ENCODE measurements around the gene ART5. TPM values are rescaled to one million over a fixed set of nuclear protein-coding genes. Genes with fewer than 3 reads are reported as not detected.

The ART5 gene
- total and polyA plus RNA-seq, 2 donors (not counting 1 experiment from before 2014, with no cell fraction given): 0.50 TPM; not detected in 1

- no peak overlapping the region for H3K4me3 ChIP-seq (replicated peaks in 1 of 4; ENCODE audit: control extremely low read depth in 1 of 4, insufficient read depth in 1 of 4, low read depth in 3 of 4, low read length in 4 of 4)
- H4K20me1 ChIP-seq (ENCODE audit: control insufficient read depth, extremely low read depth, insufficient read depth, low read length): no peaks in the 10 kb centered on the region
- H3K4me1 ChIP-seq (ENCODE audit: control insufficient read depth, extremely low read depth, insufficient read depth, low read length): no peaks in the 10 kb centered on the region
- no peak overlapping the region for H2AFZ ChIP-seq (ENCODE audit: low read length)
- no peak for DNase-seq (ENCODE audit: low read depth in 2 of 2)
- no peaks in the 10 kb centered on the region for H3K36me3 ChIP-seq (ENCODE audit: control insufficient read depth, insufficient read depth, low read length)
- no peaks in the 10 kb centered on the region for H3K9me3 ChIP-seq (ENCODE audit: control insufficient read depth, insufficient read depth, low read depth, low read length)
- H3K9ac ChIP-seq (ENCODE audit: insufficient read depth, low read length): no peak overlapping the region
- H3K27me3 ChIP-seq (ENCODE audit: control insufficient read depth, insufficient read depth, low read length): no peaks in the 10 kb centered on the region
- H3K4me2 ChIP-seq (ENCODE audit: extremely low read depth, insufficient read depth, low read length): no peak overlapping the region
- no peaks in the 10 kb centered on the region for H3K79me2 ChIP-seq (ENCODE audit: control insufficient read depth, insufficient read depth, low read length)
- no peak overlapping the region for H3K27ac ChIP-seq (ENCODE audit: insufficient read depth, low read length)
- TF ChIP-seq CTCF (conservative IDR thresholded peaks at IDR 0.05 in 1 of 2, IDR thresholded peaks at IDR 0.05 in 1 of 2; ENCODE audit: low read depth in 1 of 2, low read length in 2 of 2): no peak
- no peak for TF ChIP-seq EZH2 (IDR thresholded peaks at IDR 0.05; ENCODE audit: low read length, missing control alignments)
Observed at GRCh38 chr11:3632070-3632660, 9.6 kb downstream of the ART5 start.

GRCh38 chr11:3631331-3631730, 10.5 kb downstream of the ART5 start:
- no peaks in the 10 kb centered on the region for H3K9me3 ChIP-seq (ENCODE audit: control insufficient read depth, insufficient read depth, low read depth, low read length)
- DNase-seq (ENCODE audit: low read depth in 2 of 2): no peak
- TF ChIP-seq EZH2 (IDR thresholded peaks at IDR 0.05; ENCODE audit: low read length, missing control alignments) (no peak), CTCF (conservative IDR thresholded peaks at IDR 0.05 in 1 of 2, IDR thresholded peaks at IDR 0.05 in 1 of 2; ENCODE audit: low read depth in 1 of 2, low read length in 2 of 2) (no peak)

GRCh38 chr11:3627291-3627690, 14.5 kb downstream of the ART5 start:
- TF ChIP-seq CTCF (conservative IDR thresholded peaks at IDR 0.05 in 1 of 2, IDR thresholded peaks at IDR 0.05 in 1 of 2; ENCODE audit: low read depth in 1 of 2, low read length in 2 of 2) (no peak), EZH2 (IDR thresholded peaks at IDR 0.05; ENCODE audit: low read length, missing control alignments) (no peak)
- Histone ChIP-seq H3K4me1 (ENCODE audit: control insufficient read depth, extremely low read depth, insufficient read depth, low read length) (no peaks in the 10 kb centered on the region), H3K36me3 (ENCODE audit: control insufficient read depth, insufficient read depth, low read length) (no peaks in the 10 kb centered on the region), H3K9ac (ENCODE audit: insufficient read depth, low read length) (no peak overlapping the region), H3K27ac (ENCODE audit: insufficient read depth, low read length) (no peak overlapping the region), H3K4me2 (ENCODE audit: extremely low read depth, insufficient read depth, low read length) (no peak overlapping the region), H3K27me3 (ENCODE audit: control insufficient read depth, insufficient read depth, low read length) (no peaks in the 10 kb centered on the region), H2AFZ (ENCODE audit: low read length) (no peak overlapping the region), H3K4me3 (replicated peaks in 1 of 4; ENCODE audit: control extremely low read depth in 1 of 4, insufficient read depth in 1 of 4, low read depth in 3 of 4, low read length in 4 of 4) (no peak overlapping the region), H3K9me3 (ENCODE audit: control insufficient read depth, insufficient read depth, low read depth, low read length) (no peaks in the 10 kb centered on the region), H4K20me1 (ENCODE audit: control insufficient read depth, extremely low read depth, insufficient read depth, low read length) (no peaks in the 10 kb centered on the region), H3K79me2 (ENCODE audit: control insufficient read depth, insufficient read depth, low read length) (no peaks in the 10 kb centered on the region)
- peak in 1 of 2 donors; percentile 53 for DNase-seq (ENCODE audit: low read depth in 2 of 2)

More at GRCh38 chr11:3631331-3631730, 10.5 kb downstream of the ART5 start:
- H4K20me1 ChIP-seq (ENCODE audit: control insufficient read depth, extremely low read depth, insufficient read depth, low read length): no peaks in the 10 kb centered on the region
- no peak overlapping the region for H3K9ac ChIP-seq (ENCODE audit: insufficient read depth, low read length)
- H3K4me1 ChIP-seq (ENCODE audit: control insufficient read depth, extremely low read depth, insufficient read depth, low read length): no peaks in the 10 kb centered on the region
- H3K79me2 ChIP-seq (ENCODE audit: control insufficient read depth, insufficient read depth, low read length): no peaks in the 10 kb centered on the region
- no peak overlapping the region for H3K4me2 ChIP-seq (ENCODE audit: extremely low read depth, insufficient read depth, low read length)
- H3K27me3 ChIP-seq (ENCODE audit: control insufficient read depth, insufficient read depth, low read length): no peaks in the 10 kb centered on the region
- no peak overlapping the region for H3K27ac ChIP-seq (ENCODE audit: insufficient read depth, low read length)
- H3K36me3 ChIP-seq (ENCODE audit: control insufficient read depth, insufficient read depth, low read length): no peaks in the 10 kb centered on the region
- H2AFZ ChIP-seq (ENCODE audit: low read length): no peak overlapping the region
- no peak overlapping the region for H3K4me3 ChIP-seq (replicated peaks in 1 of 4; ENCODE audit: control extremely low read depth in 1 of 4, insufficient read depth in 1 of 4, low read depth in 3 of 4, low read length in 4 of 4)

Data from fibroblast of lung (primary cell).